Measurements from ENCODE around the gene TLN1.

- TF ChIP-seq CTCF (IDR thresholded peaks at IDR 0.05): no peak
- no peak for TF ChIP-seq POLR2A (IDR thresholded peaks at IDR 0.05)
These were observed 17.0 kb upstream of the TLN1 start, which contains the start of the genes GBA2 and RGP1 for GRCh38 chr9:35748858-35749514.
